T follicular helper cell (primary cell): ENCODE data around the gene RNF168.
A peak's percentile ranks its signal among the peaks of the same experiment; 100 is the strongest.
"Not testable (repeated sequence)": the region's sequence is repeated elsewhere in the genome, so short reads cannot be mapped to it uniquely, and the experiment has no call there.

Source experiments
- DNase-seq: peaks from one replicate; pipeline ENCODE4 v3.0.0-alpha.2; 2020; ENCODE audit warnings: low read depth

The RNF168 gene

GRCh38 chr3:196514913-196515621 lies 11.5 kb upstream of the RNF168 start, which contains the start of gene SMCO1:
Gene SMCO1 (minus strand): TSS chr3:196515346. CDS start chr3:196515209, 137 bp downstream.
- no peak for DNase-seq

DNA sequence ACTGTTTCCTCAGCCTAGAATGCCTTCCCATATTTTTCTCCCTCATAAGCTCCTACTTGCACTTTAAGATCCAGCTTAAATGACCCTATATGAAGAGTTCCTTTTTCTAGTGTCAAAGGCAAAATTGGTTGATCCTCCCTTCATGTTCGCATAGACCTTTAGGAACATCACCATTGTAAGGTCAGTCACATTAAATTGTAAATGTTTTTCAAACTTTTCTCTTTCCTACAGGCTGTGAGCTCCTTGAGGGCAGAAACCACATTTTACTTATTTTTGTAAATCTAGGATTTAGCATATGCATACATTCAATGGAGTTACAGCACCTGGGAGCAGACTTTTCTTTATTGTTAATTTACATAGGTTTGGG lies 10.8 kb upstream of the RNF168 start:
- DNase-seq, result no peak

DNA sequence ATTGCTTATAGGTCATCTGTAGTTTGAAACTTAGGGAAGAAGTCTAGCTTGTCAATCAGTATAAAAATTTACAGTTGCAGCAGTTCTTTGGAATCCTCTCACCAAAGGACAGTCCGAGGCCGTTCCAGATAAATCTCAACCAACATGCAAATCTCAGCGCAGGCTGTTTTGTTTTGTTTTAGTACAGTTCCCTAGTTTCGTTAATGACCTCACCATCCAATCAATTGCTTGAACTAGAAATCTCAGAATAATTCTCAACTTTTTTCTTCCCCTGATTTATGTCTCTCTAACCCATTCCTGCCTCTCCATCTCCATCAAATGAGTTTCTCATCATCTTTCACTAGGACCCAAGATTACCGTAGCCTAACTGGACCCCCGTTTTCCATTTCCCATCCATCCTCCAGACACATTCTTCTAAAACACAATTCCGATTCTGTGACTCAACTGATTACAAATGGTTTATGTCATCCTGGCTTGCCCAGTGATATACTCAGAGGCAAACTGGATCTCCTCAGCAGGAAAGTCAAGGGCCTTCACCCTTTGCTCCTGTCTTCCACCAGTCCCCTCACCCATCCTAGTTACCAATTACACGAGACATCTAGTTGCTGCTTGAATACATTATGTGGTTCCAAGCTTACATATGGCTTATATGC lies 10.3 kb upstream of the RNF168 start:
- no peak for DNase-seq

- not testable (repeated sequence) for DNase-seq
Observed at GRCh38 chr3:196511646-196512425, 8.3 kb upstream of the RNF168 start.

GRCh38 chr3:196511108-196511507 lies 7.5 kb upstream of the RNF168 start:
- DNase-seq, result not testable (repeated sequence)

DNA sequence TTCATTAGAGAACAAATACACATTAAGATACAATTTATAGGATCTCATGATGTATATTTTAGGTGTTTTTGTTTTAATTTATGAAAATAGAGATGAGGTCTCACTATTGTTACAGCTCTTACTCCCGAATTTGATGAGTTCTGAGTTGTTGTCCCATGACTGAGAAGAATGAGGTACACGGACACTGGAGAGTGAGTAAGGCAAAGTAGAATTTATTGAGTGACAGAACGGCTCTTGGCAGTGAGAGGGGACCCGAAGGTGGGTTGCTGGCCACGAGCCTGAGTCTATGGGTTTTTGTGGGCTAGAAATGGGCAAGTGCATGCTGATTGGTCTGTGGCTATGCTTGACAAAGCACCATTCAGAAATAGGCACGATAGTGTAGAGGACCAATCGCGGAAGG lies 3.1 kb upstream of the RNF168 start:
- DNase-seq, result no peak

GRCh38 chr3:196504556-196504955 lies 988 bp upstream of the RNF168 start:
- DNase-seq, result no peak

DNA sequence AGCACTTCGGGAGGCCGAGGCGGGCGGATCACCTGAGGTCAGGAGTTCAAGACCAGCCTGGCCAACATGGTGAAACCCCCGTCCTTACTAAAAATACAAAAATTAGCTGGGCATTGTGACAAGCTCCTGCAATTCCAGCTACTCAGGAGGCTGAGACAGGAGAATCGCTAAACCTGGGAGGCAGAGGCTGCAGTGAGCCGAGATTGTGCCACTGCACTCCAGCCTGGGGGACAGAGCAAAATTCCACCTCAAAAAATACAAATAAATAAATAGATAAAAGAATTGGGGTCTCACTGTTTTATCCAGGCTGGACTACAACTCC lies 470 bp upstream of the RNF168 start:
- DNase-seq, result not testable (repeated sequence)

- peak; percentile 62 for DNase-seq
Observed at GRCh38 chr3:196502775-196503195, 783 bp downstream of the RNF168 start.

- DNase-seq, result no peak
Observed at GRCh38 chr3:196501316-196502044, 2.1 kb downstream of the RNF168 start.

- DNase-seq, result no peak
Observed at GRCh38 chr3:196499807-196500524, 3.6 kb downstream of the RNF168 start.

DNA sequence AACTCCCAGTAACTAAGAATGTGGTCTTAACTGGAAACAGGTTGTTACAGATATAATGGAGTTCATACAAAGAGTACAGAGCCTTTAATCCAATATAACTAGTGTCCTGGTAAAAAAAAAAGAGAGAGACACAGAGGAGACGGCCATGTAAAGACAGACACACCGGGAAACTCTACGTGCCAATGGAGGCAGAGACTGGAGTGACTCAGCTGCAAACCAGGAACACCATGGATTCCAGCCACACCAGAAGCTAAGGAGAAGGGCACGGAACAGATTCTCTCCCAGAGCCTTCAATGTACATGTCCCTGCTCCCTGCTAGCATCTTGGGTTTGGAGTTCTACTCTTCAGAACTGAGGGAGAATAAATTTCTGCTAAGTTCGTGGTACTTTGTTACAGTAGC lies 4.5 kb downstream of the RNF168 start:
- no peak for DNase-seq

GRCh38 chr3:196498297-196498696 lies 5.3 kb downstream of the RNF168 start:
- DNase-seq, result no peak

DNA sequence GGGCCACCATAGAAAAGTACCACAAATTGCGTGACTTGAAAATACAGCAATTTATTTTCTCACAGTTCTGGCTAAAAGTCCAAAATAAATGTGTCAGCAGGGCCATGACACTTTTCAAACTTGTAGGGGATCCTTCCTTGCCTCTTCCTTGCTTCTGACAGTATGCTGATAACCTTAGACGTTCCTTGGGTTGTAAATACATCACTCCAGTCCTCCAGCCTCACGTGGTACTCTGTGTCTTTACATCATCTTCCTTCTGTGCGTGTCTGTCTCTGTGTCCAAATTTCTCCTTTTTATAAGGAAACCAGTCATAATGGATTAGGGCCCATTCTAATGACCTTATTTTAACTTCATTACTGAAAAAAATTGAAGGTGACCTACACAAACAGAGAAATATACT lies 7.4 kb downstream of the RNF168 start:
- DNase-seq, result no peak

DNA sequence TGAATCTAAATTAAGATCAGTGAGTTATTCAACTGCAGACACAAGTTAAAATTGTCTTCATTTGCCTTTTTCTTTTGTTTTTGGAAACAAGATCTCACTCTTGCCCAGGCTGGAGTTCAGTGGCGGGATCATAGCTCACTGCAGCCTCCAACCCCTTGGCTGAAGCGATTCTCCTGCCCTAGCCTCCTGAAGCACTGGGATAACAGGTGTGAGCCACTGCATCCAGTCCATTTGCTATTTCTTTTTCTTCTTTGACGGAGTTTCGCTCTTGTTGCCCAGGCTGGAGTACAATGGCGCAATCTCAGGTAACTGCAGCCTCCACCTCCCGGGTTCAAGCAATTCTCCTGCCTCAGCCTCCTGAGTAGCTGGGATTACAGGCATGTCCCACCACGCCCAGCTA lies 10.3 kb downstream of the RNF168 start:
- DNase-seq, result no peak

DNA sequence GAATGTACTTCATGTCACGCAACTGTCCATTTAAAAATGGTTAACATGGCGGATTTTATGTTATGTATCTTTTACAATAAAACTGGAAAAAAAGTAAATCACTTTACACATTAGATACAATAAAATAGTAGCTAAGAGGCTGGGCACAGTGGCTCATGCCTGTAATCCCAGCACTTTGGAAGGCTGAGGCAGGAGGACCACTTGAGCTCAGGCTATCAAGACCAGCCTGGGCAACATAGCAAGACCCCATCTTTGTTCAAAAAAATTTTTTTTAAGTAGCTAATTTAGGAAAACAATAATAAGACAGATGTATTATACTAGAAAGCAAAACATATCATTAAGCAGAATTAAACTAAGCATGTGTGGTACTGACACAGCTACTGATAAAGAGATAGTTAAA lies 11.5 kb downstream of the RNF168 start:
- no peak for DNase-seq

DNA sequence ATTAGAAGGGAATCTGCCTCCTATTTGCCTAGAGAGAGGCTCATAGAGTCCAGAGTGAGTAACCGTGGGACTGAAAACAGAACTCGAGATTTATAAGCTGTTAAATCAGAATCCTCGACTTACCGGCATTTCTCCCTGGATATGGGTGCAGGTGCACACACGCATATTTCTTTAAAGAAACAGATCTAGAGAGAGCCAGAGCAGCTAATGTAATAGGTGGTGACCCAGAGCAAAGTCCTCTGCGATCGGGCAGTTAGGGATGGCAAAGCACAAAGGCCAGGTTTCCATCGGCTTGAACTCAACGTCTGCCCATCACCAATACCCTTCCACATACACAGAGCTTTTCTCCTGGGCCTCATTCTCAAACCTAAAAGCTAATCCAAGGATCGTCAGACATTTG lies 13.8 kb downstream of the RNF168 start:
- DNase-seq, result no peak

DNA sequence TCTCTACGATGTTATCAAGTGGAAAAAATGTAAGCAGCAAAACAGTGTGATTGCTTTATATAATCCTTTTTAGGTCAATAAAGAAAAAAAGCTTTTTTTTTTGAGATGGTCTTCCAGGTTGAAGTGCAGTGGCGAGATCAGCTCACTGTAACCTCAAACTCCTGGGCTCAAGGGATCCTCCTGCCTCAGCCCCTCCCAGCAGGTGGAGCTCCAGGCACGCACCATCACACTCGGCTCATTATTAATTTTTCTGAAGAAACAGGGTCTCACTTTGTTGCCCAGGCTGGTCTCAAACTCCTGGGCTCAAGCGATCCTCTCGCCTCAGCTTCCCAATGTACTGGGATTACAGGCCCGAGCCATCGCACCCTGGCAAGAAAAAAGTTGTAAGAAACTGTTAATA lies 17.3 kb downstream of the RNF168 start:
- peak; percentile 12 for DNase-seq

- no peak for DNase-seq
Observed at GRCh38 chr3:196477678-196478077, 25.9 kb downstream of the RNF168 start.

- no peak for DNase-seq
Observed at GRCh38 chr3:196472286-196472685, 31.3 kb downstream of the RNF168 start.

DNA sequence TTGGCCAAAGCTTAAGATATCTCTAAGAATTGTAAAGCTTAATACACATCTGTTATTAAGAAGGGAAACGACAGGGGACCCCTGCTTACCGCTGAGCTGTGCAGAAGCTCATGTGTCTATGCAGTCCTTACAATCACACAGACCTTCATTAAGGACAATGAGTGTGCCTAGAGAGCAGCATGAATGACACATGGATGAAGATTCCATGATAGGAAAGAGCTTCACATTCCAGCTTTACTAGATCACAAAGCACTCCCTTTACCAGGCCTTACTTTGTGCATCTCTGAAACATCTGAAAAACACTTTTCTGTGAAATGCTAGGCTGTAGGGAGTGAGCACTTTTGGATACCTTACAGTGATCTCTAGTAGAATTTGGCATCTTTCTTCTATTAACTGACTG lies 32.0 kb downstream of the RNF168 start:
- DNase-seq, result no peak

DNA sequence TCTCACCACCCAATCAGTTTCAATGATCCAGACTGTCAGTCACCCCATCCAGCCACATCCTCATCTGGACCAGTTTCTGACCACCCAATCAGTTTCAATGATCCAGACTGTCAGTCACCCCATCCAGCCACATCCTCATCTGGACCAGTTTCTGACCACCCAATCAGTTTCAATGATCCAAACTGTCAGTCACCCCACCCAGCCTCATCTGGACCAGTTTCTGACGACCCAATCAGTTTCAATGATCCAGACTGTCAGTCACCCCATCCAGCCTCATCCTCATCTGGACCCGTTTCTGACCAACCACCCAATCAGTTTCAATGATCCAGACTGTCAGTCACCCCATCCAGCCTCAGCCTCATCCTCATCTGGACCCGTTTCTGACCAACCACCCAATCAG lies 33.4 kb downstream of the RNF168 start:
- DNase-seq, result not testable (repeated sequence)
